HepG2 (cell line): Measurements from ENCODE around the gene ZFHX3. TPM values are rescaled to one million over a fixed set of nuclear protein-coding genes. Genes with fewer than 3 reads are reported as not detected.

ENCODE experiments used
- ATM ChIP-seq: fragments of 450-650 bp; IDR thresholded peaks from 2 replicates; pipeline ENCODE4 v1.7.1; 2017; ENCODE audit warnings: mild to moderate bottlenecking, borderline replicate concordance
- JDP2 ChIP-seq: sonication (generic); formaldehyde crosslinking; IDR thresholded peaks from 2 replicates; pipeline ENCODE4 v1.8.1; 2022; ENCODE audit warnings: missing genetic modification reagents, borderline replicate concordance
- LCORL ChIP-seq, 2 experiments: fragments of 450-650 bp in 1 of 2; sonication (generic) in 1 of 2; formaldehyde crosslinking in 1 of 2; IDR thresholded peaks; 2 replicates each; pipeline versions ENCODE4 v1.5.0 to v1.6.1; 2017 to 2020; ENCODE audit warnings: antibody characterized with exemption in 1 of 2, missing genetic modification reagents in 1 of 2
- NFATC3 ChIP-seq: sonication (generic); formaldehyde crosslinking; IDR thresholded peaks from 2 replicates; pipeline ENCODE4 v1.5.1; 2020; ENCODE audit warnings: mild to moderate bottlenecking, missing genetic modification reagents
- NFE2L2 ChIP-seq: fragments of 150-350 bp; IDR thresholded peaks from 2 replicates; pipeline ENCODE4 v1.6.1; 2014; ENCODE audit warnings: low read length
- NFIB ChIP-seq: sonication (generic); formaldehyde crosslinking; IDR thresholded peaks from 2 replicates; pipeline ENCODE4 v1.9.0; 2021; ENCODE audit warnings: missing genetic modification reagents, mild to moderate bottlenecking, borderline replicate concordance
- RFX3 ChIP-seq: IDR thresholded peaks from 2 replicates; pipeline ENCODE4 v1.6.1; 2016; ENCODE audit warnings: missing biosample characterization, missing genetic modification reagents
- RXRA ChIP-seq: sonication (generic); formaldehyde crosslinking; IDR thresholded peaks from 2 replicates; pipeline ENCODE4 v1.5.1; 2020; ENCODE audit warnings: missing genetic modification reagents
- SNAPC2 ChIP-seq: sonication (generic); formaldehyde crosslinking; IDR thresholded peaks from 2 replicates; pipeline ENCODE4 v1.8.1; 2022; ENCODE audit warnings: mild to moderate bottlenecking, missing genetic modification reagents
- SOX5 ChIP-seq: IDR thresholded peaks from 2 replicates; pipeline ENCODE4 v1.6.1; 2016; ENCODE audit warnings: borderline replicate concordance
- ZFY ChIP-seq: sonication (generic); formaldehyde crosslinking; IDR thresholded peaks from 2 replicates; pipeline ENCODE4 v1.4.0; 2020; ENCODE audit warnings: missing genetic modification reagents
- ZNF12 ChIP-seq: sonication (generic); formaldehyde crosslinking; IDR thresholded peaks from 2 replicates; pipeline ENCODE4 v1.5.0; 2020; ENCODE audit warnings: missing genetic modification reagents
- ZNF292 ChIP-seq: sonication (generic); formaldehyde crosslinking; IDR thresholded peaks from 2 replicates; pipeline ENCODE4 v1.8.1; 2022; ENCODE audit warnings: mild to moderate bottlenecking, low read depth, missing genetic modification reagents, borderline replicate concordance
- ZNF766 ChIP-seq: sonication (generic); formaldehyde crosslinking; IDR thresholded peaks from 2 replicates; pipeline ENCODE4 v1.5.0; 2020; ENCODE audit warnings: missing genetic modification reagents, borderline replicate concordance
- ZNF879 ChIP-seq: sonication (generic); formaldehyde crosslinking; IDR thresholded peaks from 2 replicates; pipeline ENCODE4 v1.8.1; 2023; ENCODE audit warnings: missing genetic modification reagents
- polyA plus RNA-seq, 8 experiments: library from polyadenylated mRNA; depleted of rRNA in 3 of 8; stranded (reverse) in 7 of 8; unstranded in 1 of 8; fragments of >200 nt; fragmentation: Illumina TruSeq in 4 of 8; extraction: Trizol in 4 of 8; gene quantifications; 2 replicates each; pipeline versions ENCODE4 v1.2.1 to v1.2.3, GENCODE V29; 2011 to 2016; ENCODE audit warnings: low read depth in 4 of 8, missing spikeins in 1 of 8, mixed read lengths in 1 of 8; ENCODE audit not compliant: insufficient read depth in 1 of 8
- total RNA-seq, 5 experiments: library from RNA; depleted of rRNA; stranded (reverse); fragments of >200 nt; fragmentation: Illumina TruSeq; extraction: Trizol; gene quantifications; 2 replicates each; pipeline ENCODE4 v1.2.3, GENCODE V29; 2016; ENCODE audit warnings: low read depth in 1 of 5
- TF ChIP-seq, protein P1 (sequence below): sonication (generic); formaldehyde crosslinking; IDR thresholded peaks from 2 replicates; pipeline ENCODE4 v1.4.0; 2020; ENCODE audit warnings: missing genetic modification reagents, mild to moderate bottlenecking, borderline replicate concordance
- TF ChIP-seq, protein P2 (sequence below): sonication (generic); formaldehyde crosslinking; IDR thresholded peaks from 2 replicates; pipeline ENCODE4 v1.5.0; 2020; ENCODE audit warnings: mild to moderate bottlenecking, missing genetic modification reagents, moderate library complexity
- TF ChIP-seq, protein P3 (sequence below): sonication (generic); formaldehyde crosslinking; IDR thresholded peaks from 2 replicates; pipeline ENCODE4 v1.4.0; 2020; ENCODE audit warnings: missing genetic modification reagents
- TF ChIP-seq, protein P4 (sequence below): sonication (generic); formaldehyde crosslinking; IDR thresholded peaks from 2 replicates; pipeline ENCODE4 v1.9.0; 2021; ENCODE audit warnings: missing genetic modification reagents, mild to moderate bottlenecking, borderline replicate concordance
- TF ChIP-seq, protein P5 (sequence below): IDR thresholded peaks from 2 replicates; pipeline ENCODE4 v1.6.1; 2012; ENCODE audit warnings: low read depth, low read length, improper control_type of control experiment
- TF ChIP-seq, protein P6 (sequence below): sonication (generic); formaldehyde crosslinking; IDR thresholded peaks from 2 replicates; pipeline ENCODE4 v1.4.0; 2020; ENCODE audit warnings: missing genetic modification reagents

The ZFHX3 gene
- total and polyA plus RNA-seq, 2 of the 13 experiments (the other 11 are each of a cell fraction or from before 2014, with no cell fraction given): 5.0 to 6.0 TPM

DNA sequence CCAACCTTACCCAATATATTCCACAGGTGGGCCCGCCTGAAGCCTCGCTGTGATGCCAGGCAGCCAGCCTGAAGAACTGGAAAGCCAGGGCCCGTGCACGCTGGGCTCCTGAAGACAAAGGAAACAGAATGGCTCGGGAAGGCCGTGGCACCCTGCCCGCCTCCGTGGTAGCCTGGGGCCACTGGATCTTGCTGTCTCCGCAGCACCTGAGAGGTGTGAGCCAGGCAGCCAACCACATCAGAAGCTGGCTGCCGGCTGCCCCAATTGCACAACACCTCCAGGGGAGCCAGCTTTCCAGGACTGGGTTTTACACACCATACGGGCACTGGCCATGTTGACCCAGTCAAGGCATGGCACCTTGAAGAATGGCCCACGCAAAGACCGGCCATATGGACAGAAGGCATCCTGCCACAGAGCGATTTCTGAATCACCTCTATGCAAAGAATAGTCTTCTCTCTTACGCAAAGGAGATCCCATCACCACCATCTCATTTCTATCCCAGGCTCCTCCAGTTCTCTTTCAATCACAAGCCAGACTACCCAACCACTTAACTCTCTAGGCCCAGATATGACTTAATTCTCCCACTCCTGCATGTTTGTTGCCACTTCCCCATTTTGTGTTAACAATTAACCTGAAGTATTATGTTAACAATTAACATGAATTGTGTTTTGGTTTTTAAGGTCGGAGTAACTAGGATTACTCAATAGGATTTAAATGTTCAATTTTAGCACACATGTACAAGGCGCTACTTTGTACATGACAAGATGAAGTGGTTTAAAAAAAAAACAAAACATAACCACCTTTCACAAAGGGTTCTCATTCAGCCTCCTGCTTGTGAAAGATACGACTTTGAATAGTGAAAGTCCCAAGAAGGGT is 32.1 kb downstream of the ZFHX3 start (continued):
- TF ChIP-seq, protein P1, sequence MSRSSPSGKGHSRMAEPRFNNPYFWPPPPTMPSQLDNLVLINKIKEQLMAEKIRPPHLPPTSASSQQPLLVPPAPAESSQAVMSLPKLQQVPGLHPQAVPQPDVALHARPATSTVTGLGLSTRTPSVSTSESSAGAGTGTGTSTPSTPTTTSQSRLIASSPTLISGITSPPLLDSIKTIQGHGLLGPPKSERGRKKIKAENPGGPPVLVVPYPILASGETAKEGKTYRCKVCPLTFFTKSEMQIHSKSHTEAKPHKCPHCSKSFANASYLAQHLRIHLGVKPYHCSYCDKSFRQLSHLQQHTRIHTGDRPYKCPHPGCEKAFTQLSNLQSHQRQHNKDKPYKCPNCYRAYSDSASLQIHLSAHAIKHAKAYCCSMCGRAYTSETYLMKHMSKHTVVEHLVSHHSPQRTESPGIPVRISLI: no peak
- TF ChIP-seq NFATC3 (CRISPR knock-in tag): no peak
- no peak for TF ChIP-seq JDP2 (CRISPR knock-in tag)
- TF ChIP-seq RXRA (CRISPR knock-in tag): peak; percentile 91
- TF ChIP-seq LCORL (IDR thresholded peaks at IDR 0.05): 0 out of 2 replicates have a peak, but pooled peaks have one; percentile 16
- peak; percentile 13; the same call in 1 of the 2 replicates for TF ChIP-seq LCORL (CRISPR knock-in tag; IDR thresholded peaks at IDR 0.05)
- TF ChIP-seq ZNF292 (CRISPR knock-in tag): 0 out of 2 replicates have a peak, but pooled peaks have one; percentile 18
- peak; percentile 55 for TF ChIP-seq ZFY (CRISPR knock-in tag)
- TF ChIP-seq SNAPC2 (CRISPR knock-in tag): no peak
- no peak for TF ChIP-seq ZNF879
- TF ChIP-seq NFE2L2: no peak
- TF ChIP-seq, protein P2, sequence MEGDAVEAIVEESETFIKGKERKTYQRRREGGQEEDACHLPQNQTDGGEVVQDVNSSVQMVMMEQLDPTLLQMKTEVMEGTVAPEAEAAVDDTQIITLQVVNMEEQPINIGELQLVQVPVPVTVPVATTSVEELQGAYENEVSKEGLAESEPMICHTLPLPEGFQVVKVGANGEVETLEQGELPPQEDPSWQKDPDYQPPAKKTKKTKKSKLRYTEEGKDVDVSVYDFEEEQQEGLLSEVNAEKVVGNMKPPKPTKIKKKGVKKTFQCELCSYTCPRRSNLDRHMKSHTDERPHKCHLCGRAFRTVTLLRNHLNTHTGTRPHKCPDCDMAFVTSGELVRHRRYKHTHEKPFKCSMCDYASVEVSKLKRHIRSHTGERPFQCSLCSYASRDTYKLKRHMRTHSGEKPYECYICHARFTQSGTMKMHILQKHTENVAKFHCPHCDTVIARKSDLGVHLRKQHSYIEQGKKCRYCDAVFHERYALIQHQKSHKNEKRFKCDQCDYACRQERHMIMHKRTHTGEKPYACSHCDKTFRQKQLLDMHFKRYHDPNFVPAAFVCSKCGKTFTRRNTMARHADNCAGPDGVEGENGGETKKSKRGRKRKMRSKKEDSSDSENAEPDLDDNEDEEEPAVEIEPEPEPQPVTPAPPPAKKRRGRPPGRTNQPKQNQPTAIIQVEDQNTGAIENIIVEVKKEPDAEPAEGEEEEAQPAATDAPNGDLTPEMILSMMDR (CRISPR knock-in tag): no peak
- TF ChIP-seq SOX5 (CRISPR knock-in tag): peak; percentile 81; the same call in 1 of the 2 replicates
- no peak for TF ChIP-seq ATM
- TF ChIP-seq, protein P3, sequence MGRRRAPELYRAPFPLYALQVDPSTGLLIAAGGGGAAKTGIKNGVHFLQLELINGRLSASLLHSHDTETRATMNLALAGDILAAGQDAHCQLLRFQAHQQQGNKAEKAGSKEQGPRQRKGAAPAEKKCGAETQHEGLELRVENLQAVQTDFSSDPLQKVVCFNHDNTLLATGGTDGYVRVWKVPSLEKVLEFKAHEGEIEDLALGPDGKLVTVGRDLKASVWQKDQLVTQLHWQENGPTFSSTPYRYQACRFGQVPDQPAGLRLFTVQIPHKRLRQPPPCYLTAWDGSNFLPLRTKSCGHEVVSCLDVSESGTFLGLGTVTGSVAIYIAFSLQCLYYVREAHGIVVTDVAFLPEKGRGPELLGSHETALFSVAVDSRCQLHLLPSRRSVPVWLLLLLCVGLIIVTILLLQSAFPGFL: no peak
- TF ChIP-seq ZNF766 (CRISPR knock-in tag): no peak
- TF ChIP-seq, protein P4, sequence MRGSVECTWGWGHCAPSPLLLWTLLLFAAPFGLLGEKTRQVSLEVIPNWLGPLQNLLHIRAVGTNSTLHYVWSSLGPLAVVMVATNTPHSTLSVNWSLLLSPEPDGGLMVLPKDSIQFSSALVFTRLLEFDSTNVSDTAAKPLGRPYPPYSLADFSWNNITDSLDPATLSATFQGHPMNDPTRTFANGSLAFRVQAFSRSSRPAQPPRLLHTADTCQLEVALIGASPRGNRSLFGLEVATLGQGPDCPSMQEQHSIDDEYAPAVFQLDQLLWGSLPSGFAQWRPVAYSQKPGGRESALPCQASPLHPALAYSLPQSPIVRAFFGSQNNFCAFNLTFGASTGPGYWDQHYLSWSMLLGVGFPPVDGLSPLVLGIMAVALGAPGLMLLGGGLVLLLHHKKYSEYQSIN (CRISPR knock-in tag): no peak
- TF ChIP-seq, protein P5, sequence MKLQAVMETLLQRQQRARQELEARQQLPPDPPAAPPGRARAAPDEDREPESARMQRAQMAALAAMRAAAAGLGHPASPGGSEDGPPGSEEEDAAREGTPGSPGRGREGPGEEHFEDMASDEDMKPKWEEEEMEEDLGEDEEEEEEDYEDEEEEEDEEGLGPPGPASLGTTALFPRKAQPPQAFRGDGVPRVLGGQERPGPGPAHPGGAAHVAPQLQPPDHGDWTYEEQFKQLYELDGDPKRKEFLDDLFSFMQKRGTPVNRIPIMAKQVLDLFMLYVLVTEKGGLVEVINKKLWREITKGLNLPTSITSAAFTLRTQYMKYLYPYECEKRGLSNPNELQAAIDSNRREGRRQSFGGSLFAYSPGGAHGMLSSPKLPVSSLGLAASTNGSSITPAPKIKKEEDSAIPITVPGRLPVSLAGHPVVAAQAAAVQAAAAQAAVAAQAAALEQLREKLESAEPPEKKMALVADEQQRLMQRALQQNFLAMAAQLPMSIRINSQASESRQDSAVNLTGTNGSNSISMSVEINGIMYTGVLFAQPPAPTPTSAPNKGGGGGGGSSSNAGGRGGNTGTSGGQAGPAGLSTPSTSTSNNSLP: peak; percentile 86
- TF ChIP-seq RFX3 (CRISPR knock-in tag): no peak
- no peak for TF ChIP-seq ZNF12
- TF ChIP-seq NFIB (CRISPR knock-in tag): no peak
- TF ChIP-seq, protein P6, sequence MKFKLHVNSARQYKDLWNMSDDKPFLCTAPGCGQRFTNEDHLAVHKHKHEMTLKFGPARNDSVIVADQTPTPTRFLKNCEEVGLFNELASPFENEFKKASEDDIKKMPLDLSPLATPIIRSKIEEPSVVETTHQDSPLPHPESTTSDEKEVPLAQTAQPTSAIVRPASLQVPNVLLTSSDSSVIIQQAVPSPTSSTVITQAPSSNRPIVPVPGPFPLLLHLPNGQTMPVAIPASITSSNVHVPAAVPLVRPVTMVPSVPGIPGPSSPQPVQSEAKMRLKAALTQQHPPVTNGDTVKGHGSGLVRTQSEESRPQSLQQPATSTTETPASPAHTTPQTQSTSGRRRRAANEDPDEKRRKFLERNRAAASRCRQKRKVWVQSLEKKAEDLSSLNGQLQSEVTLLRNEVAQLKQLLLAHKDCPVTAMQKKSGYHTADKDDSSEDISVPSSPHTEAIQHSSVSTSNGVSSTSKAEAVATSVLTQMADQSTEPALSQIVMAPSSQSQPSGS (CRISPR knock-in tag): no peak; the same call in 1 of the 2 replicates
